Hepatic stellate cell (primary cell): ENCODE data around the gene CSF3R.
A peak's percentile ranks its signal among the peaks of the same experiment; 100 is the strongest.

Experiments
- DNase-seq: peaks from one replicate; pipeline ENCODE4 v3.0.0; 2011; ENCODE audit warnings: low spot score

Gene CSF3R

DNA sequence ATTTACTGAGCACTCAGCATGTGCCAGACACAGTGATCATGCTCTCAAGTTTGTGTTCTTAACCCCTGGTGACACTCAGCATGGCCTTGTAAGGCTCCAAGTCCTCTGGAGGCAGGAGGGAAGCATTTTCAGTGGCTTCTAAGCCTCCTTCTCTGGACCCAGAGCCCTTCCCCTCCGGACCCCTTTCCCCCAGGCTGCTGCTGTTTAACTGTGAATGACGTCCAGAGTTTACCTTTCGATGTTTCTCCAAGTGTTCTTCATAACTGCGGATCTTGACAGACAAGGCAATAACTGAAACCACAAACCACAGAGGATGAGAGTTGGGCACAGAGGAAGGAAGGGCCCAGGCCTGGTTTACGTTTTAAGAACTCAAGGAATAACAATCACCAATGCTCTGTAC, 25.0 kb downstream of the CSF3R start:
- DNase-seq: no peak

DNA sequence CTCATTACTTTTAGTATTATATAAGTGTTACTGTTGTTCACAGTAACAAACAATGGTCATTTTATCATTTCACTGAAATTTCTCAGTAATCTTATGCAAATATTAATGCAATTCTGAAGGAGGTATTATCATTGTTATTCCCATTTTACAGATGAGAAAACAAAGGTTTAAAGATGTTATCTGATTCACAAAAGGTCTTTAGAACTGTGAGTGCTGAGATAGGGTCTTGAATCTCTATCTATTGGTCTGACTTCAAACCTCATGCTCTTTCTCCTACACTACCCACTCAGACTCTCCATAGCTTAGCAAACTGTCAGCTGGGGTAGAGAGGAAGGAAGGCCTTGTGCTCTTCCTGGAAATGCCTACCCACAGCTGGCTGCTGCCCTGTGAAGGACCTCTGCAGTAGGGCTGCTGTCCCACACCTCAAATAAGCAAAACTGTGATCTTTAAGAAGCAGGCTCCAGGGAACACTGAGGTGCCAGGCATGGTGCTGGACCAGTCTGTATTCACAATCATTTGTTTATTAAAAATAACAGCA, 26.3 kb downstream of the CSF3R start:
- no peak for DNase-seq

DNA sequence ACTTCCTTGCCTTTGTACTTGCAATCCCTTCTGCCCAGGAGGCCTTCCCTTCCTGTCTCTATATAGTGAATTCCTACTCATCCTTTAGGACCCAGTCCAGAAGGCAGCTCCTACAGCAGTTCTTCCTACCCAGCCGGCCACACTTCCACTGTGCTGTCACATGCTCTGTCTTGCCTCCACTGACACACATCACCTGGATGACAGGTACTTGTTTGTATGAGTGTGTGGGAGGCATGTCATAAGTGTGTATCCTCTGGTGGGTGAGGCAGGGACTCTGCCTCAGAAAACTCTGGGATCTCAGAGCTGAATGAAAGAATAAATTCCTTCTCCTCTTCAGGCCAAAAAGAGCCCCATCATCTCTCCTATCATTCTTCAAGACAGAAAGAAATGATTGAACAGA, 27.3 kb downstream of the CSF3R start:
- DNase-seq: no peak

DNA sequence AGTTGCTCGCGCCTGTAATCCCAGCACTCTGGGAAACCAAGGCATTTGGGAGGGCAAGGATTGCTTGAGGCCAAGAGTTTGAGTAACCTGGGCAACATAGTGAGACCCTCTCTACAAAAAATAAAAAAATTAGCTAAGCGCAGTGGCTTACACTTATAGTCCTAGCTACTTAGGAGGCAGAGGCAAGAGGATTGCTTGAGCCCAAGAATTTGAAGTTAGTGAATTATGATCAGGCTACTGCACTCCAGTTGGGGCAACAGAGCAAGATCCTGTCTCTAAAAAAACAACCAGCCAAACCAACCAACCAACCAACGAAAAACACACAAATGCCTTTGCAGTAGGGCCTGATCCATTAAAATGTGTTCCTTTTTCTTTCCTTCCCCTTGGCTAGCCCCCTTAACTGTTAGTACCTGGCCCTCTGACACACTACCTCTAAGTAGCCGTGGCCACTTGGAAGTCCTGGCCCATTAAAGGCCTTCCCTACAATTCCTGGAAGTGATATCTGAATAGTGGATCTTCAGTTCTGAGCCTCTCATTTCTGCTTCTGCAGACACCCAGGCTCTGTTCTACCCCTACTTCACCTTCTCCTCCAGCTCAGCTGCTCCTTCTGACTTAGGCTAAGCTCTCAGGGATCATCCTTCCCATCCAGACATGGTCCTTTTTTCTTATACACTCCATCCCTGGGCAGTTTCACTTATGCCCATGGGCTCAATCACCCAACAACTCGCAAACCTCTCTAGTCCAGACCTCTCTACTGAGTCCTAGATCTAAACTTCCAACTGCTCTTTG, 28.9 kb downstream of the CSF3R start:
- DNase-seq: no peak

DNA sequence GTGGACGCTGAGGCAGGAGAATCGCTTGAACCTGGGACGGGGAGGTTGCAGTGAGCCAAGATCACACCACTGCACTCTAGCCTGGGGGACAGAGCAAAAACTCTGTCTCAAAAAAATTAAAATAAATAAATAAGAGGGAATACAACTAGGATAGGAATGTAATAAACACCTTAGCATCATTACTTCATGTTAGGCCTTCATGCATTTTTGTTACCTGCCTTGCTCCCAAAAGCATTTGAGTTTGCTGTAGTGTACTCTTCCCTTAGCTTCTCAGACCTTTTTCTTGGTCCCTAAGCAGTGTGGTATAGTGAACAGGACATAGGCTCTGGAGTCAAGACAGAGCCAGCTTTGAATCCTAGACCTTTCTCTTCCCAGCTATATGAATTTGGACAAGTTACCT, 29.7 kb downstream of the CSF3R start:
- no peak for DNase-seq

DNA sequence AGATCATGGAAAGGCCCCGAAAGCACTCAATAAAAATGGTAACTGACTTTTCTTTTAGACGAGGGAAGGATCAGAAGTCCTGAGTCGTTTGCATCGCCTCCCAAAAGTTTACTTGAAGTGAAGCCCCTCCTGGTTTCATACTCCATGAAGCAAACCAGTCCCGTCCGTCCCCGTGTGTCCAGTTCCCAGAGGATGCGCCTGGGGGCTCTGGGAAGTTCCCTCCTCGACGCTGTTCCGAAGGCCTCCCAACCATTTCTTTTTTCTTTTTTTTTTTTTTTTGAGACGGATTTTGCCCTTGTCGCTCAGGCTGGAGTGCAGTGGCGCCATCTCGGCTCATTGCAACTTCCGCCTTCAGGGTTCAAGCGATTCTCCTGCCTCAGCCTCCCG, 31.8 kb downstream of the CSF3R start:
- DNase-seq: no peak

DNA sequence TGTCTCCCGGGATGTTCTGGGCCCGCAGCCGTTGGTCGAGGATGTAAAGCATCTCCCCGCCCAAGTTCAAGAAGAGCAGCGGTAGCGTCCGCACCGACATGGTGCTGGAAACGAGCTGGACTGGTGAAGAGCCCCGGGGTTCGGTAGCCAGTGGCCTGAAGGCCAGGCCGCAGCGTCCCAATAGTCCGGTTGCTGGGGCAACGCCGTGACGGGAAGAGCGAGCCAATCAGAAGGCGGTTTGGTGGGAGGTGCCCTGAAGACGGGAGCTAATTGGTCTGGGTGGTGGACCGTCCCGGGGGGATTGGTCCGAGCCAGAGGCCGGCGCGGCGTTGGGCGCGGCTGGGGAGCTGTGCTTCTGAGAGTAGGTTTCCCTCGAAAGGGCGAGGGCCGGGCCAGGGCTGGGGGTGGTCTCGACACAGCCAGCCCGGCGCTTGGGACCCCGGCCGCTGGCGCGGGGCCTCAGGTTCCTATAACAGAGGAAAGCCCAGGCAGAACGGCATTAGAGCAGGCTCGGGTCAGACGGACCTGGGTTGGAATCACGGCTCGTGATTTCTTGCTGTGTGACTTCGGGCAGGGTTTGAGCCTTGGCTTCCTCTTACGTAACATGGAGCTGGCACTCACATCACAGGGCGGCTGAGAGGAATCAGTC, 32.3 kb downstream of the CSF3R start, which contains the start of gene OSCP1:
TSS of gene OSCP1 (minus strand) at position 182 of the 649 bp plus-strand sequence. CDS start at position 100, 82 bp downstream.
- peak; percentile 100 for DNase-seq

DNA sequence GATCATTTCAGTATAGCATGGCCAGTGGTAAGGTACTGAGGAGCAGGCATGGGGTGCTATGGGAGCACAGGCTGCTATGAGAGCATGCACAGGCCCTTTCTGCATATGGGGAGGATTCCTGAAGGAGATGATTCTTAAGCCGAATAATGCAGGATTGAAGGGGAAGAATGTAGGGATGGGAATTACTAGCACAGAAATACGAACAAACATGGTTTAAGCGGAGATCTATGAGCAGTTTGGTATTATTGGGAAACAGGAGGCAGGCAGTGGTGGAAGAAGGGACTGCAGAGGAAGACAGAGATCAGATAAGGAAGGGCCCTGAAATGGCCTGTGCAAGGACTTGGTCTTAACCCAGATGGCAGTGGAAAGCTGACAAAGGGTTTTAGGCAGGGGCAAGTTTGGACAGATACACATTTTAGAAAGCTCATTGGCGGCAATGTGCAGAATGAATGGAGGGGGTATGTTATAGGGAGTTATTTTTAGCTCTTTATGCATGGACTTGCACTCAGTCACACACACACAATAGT, 34.1 kb downstream of the CSF3R start:
- no peak for DNase-seq

DNA sequence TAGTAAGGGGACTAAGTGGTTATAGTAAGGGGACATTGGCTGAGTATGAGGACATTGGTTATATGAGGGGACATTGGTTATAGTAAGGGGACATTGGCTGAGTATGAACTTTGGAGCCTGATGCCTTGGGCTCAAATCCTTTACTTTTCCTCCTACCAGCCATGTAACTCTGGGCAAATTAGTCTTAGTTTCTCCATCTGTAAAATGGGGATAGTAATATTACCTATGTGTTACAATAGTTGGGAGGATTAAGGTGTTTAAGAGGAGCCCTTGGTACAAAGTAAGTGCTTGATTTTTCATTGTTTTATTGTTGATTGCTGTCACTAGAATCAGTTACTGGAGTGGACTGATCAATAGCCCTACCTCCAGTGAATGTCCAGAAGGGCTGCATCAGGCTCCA, 35.3 kb downstream of the CSF3R start:
- no peak for DNase-seq

DNA sequence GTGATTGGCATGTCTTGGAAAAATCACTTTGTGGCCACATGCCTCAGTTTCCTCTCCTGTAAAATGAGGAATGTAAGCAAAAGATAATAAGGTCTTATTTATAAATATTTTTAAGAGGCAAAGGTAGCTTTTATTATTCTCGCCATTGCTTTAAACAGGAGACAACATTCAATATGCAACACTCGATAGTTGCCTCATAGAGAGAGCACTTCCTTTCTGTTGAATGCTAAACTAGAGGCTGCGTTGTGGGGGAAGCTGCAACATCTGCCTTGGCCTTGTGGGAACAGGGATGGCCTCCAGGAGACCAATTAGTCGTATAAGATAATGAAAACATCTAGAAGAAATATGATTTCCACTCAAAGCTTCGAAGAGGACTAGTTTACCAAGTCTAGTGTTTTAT, 36.0 kb downstream of the CSF3R start:
- no peak for DNase-seq

DNA sequence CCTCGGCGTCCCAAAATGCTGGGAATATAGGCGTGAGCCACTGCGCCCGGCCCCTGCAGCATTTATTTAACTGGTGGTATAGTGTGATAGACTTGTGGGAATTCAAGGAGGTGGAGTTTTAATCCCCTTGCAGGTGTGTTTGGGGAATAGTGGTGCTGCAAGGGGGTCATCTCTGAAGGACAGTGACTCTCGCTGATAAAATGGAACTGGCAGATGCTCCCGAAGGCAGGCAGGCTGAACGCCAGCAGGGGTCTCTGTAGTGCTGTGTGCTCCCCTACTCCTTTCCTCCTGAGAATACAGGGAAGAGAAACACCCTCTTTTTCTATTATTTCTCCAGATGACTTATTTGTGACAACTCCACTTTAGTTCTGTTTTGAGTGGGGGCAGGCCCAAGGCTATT, 36.4 kb downstream of the CSF3R start:
- no peak for DNase-seq

DNA sequence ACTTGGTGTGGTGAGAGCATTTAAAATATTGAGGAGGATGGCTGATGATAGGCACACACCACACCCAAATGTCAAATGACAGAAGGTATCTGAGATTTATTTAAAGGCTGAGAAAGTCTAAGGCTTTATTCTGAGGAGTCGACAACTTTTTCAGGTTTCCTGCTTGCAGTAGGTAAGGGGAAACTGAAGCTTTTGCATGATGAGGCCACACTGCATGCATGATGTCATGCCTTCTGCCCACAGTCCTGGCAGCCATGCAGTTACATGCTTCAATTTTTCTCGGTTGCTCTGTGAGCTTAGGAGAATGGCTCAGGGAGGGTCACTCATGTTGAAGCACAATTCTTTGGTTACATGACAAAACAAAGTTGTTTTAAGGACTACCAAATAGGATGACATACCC, 39.4 kb downstream of the CSF3R start:
- DNase-seq: no peak

DNA sequence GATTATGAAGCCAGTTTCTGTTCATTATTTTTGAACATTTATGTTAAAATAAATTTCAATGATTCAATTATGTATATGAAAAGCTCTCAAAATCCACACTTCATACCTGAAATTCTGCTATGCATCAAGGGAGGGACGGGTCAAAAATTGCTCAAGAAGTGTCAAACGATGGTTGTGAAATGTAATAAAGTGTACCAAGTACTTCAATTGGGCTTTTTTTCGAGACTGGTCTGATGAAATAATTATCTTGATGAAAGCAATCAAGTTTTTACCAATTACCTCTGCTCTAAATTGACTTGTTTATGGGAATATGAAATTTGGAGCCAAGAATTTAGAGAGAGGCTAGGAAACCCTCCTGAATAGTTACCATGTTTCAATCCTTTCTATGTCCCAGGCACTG, 40.4 kb downstream of the CSF3R start:
- no peak for DNase-seq

DNA sequence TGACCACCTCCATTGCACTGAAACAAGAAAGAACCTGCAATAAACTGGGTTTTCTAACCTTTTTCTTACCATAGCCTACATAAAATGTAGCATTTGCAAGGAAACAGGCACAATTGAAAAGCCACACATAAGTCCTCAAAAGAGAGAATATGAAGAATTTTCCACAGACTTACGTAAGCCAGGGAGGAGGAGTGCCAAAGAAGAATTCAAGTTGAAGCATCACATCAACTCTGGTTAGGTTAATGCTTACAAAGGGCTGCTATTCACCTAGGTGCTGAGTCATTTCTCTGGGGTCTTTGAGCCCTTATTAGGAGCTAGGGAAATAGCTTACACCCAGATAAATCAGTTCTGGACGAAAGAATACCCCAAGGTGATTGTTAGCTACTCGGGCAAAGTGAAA, 42.1 kb downstream of the CSF3R start:
- DNase-seq: no peak

DNA sequence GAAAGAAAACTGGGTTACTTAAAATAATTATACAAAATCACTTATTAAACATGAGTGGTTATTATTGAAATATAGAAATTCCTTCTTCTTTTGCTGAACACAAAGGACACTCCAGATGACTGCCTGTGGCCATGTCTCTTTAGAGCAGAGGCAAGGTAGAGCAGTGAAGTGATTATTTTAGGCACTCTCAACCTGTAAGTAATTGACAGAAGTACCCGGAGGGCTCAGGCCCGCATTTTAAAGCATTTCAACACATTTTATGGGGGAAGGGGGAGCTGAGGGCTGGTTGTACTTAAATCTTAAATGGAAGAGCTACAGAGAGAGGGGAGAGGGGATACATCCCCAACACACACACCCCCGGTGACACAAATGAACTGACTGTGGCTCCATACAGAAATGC, 42.7 kb downstream of the CSF3R start:
- DNase-seq: no peak

DNA sequence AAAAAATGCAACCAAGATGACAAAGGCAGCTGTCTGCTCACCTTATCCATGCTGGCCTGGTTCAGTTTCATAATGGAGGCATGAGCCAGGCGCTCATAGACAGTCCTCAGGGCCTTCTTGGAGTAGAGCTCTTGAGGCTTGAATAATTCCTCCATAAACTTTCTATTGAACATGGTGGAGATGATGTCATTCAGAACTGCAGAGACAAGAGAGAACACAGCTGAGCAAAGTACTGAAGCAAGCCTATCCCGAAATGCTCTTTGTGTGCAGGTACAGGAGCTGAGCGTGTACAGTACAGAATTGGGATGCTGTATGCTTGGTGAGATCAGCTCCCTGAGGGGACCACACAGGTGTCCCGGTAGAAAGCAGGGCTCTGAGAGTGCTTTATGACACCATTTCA, 44.0 kb downstream of the CSF3R start:
- no peak for DNase-seq

DNA sequence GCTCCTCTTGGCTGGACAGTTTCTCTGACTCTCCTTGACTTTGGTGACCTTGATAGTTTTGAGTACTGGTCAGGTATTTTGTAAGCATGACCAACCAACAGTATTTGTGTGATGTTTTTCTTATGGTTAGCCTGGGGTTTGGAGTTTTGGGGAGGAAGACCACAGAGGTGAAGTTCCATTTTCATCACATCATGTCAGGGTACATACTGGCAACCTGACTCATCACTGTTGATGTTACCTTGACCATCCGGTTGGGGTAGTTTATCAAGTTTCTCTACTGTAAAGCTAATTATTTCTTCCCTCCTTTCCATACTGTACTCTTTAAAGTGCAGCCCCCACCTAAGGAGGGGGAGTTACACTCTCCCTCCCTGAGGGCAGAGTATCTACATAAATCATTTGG, 45.9 kb downstream of the CSF3R start:
- DNase-seq: no peak

DNA sequence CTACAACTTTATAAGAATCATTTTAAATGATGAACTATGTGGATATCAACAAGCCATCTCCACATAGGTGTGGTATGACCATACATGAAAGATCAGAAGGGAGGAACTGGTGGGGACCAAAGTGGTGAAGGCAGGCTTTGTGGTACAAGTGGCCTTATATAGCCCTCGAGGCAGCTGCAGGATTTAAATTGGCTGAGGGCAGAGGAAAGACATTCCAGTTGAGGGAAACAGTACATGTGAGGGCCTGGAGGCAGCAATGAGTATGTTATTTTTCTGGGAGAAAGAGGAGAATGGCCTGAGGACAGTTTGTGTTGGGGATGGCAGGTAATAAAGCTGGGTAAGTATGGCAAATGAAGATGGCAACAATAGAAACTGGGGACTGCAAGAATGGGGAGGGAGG, 49.6 kb downstream of the CSF3R start:
- DNase-seq: no peak

DNA sequence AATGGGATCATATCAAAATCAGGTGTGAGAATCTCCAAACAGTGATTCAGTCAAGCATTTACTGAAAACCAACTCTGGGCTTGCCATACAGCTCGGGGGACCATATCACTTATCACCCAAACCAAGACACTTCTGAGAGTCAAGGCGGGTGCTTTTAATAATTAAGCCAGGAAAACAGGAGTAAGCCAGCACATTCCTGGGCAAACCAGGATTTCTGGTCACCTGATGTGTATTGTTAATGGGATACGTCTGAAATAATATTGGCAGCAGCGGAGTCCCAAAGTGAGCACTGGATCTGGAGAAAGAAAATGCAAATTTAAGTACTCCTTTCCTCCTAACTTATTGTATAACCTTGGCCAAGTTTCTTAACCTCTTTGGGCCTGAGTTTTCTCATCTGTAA, 50.1 kb downstream of the CSF3R start:
- no peak for DNase-seq

DNA sequence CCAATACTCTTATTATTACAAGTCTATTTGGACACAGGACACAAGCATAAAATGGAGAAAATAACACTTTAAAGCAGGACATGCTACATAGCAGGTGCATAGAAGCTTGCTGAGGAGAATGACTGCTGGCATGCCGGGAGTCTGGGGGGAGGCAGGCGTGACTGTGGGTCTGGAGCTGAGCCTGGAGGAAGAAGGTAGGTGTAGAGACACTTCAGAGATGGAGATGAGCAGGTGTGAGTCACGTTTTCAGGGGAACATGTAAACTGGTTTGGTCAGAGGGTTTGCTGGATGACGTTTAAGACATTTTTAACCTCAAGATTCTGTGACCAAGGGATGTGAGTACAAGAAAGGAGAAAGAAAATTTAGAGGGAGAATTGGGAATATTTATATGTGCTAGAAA, 56.9 kb downstream of the CSF3R start:
- DNase-seq: no peak

DNA sequence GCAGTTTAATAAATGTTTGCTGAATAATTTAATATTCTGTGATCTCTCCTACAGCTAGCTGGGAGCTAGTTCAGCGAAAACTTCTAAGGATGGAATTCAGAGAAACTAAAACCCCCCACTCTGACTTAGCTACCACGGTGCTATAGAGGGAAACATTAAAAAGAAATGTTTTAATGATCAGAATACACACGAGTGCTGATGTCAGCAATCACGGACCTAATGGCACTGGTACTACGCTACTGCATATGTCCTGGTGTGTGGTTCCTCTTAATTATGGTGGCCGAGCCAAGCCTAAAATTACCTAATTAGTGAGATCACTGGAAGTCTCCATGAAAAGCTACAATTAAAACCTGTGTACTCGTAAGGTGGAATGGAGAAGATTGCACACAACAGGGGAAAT, 61.1 kb downstream of the CSF3R start:
- no peak for DNase-seq

DNA sequence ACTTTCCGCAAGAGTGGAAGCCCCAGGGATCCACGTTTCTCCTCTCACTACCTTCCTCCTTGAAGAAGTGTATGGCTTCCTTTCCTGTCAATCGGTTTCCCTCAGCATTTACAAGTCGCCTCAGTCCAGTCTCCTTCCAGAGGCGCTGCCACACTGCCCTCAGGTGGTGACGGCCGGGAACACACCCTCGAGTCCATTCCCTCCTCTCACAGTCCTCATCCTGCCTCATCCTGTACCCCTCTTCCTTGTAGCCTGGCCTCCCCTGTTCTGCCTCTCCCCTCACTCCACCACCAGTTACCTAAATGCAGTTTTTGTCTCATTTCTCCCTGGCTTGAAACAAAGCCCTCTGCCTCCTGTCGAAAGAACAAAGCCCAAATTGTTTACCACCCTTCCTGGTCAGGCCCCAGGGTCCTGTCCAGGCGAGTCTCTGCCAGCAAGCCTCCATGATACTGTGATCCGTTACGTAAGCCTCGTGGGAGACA, 61.8 kb downstream of the CSF3R start:
- DNase-seq: peak; percentile 73

DNA sequence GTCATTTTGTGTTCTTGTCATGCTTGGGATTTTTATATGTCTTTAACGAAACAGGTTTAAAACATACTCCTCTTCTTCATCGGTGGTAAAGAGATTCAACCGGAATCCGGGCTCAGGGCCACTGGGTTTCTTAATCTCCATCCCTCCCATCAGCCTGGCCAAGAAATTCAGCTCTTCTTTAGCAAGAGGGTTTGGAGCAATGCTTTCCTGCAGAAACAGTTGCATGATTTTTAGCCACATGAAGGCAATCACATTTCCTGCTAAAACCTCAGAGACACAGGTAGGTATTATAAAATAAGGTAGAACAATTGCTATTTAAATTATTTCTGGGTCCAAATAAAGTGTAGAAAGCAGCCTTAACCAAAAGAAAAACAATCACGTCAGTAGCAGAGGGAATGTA, 62.3 kb downstream of the CSF3R start:
- no peak for DNase-seq
